SW 1271 (cell line): Measurements from ENCODE around the gene MEAF6.
A peak's percentile ranks its signal among the peaks of the same experiment; 100 is the strongest.

Source experiments
- DNase-seq, 2 experiments: peaks; one replicate each; lab custom pipeline; 2025; lab: John Stamatoyannopoulos, UW

Gene MEAF6

DNA sequence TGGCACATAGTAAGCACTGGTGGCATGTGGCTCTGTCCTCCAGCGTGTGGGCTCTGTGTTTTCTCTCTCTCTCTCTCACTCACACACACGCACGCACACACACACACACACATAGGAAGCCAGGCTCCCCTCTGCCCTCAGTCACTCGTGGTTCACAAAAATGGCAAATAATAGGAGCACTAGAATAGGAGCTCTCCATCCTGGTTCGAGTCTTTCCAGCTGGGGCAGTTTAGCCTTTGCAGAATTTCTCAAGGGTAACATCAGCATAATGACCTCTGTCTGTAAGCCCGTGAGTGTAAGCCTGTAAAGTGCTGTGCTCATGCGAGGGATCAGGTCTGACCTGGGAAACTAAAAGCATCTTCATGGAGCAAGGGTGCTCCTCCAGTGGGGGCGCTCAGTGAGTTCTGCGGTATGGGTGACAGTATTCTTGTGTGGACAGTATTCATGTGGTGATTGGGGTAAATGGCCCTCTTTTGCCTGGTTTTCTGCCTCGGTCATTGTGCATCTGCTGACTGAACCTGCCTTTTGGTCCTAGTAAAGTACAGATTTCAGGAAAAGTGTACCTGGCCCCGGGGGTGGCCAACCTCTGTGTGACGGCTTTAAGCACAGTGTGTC, 41.0 kb downstream of the MEAF6 start:
- DNase-seq, result peak in 1 of 2 experiments; percentile 30

DNA sequence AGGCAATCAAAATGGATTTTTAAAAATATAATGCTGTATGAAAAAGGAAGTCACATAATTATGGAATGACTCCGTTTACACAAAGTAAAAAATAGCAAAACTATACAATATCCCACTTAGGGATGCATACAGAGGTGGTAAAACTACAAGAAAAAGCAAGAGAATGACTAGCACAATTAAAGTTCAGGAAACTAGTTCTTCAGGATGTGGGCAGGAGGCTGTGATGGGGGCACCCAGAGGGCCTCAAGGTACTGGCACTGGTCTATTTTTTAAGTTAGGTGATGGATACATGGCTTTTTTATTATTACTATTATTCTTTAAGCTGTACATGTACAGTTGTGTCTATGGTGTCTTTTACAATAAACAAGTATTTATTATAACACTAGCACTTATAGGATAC, 41.6 kb downstream of the MEAF6 start:
- DNase-seq, result no peak

DNA sequence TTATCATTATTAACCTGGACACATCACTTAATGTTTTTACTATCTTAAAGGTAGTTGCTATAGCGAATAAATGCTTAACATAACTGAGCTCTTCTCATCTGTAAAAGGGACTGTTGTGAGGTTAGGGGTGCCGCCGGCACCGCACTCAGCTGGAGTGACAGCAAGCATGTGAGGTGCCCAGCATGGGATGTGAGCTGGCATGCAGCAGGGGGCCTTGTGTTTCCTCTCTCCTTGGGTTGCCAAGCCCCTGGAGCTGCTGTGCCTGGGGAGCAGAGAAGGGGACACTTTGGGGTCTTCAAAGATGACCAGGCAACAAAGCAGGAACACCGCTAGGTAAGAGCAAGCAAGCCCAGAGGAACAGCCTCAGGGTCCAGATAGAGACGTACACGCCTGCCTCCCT, 42.3 kb downstream of the MEAF6 start:
- no peak for DNase-seq

GRCh38 chr1:37471345-37472231, 43.0 kb downstream of the MEAF6 start:
- DNase-seq, result peak in 1 of 2 experiments; percentile 73

- DNase-seq, result no peak
Measured at GRCh38 chr1:37469386-37469785, 45.2 kb downstream of the MEAF6 start.

GRCh38 chr1:37468037-37468436, 46.5 kb downstream of the MEAF6 start:
- DNase-seq, result no peak

DNA sequence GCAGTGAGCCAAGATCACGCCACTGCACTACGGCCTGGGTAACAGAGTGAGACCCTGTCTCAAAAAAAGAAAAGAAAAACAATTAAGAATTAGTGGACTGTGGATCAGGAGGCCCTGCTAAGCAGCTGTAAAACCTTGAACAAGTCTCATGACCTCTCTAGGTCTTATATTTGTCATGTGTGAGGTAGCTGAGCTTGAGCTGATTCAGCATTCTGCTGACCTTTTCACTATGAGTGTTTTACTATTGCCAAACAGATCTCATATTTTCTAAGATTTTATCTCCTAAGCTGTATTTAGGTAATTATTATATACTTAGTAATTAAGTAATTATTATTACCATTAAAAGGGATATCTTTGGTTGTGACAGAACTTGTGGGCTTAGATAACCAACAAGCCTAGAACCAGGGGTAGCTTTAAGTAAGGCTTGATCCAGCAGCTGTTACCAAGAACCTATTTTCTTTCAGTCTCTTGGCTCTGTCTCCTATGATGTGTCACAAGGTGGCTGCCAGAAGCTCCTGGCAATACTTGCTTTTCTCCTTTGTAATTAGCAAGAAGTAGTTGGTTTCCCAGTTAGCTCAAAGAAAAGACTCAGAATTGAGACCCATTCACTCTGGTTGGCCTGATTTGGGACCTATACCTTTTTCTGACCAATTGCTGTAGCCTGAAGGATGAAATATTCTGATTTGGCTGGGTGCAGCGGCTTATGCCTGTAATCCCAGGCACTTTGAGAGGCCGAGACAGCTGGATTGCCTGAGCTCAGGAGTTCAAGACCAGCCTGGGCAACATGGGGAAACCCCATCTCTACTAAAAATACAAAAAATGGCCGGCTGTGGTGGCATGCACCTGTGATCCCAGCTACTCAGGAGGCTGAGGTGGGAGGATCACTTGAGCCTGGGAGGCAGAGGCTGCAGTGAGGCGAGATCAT, 48.7 kb downstream of the MEAF6 start:
- DNase-seq, result no peak

DNA sequence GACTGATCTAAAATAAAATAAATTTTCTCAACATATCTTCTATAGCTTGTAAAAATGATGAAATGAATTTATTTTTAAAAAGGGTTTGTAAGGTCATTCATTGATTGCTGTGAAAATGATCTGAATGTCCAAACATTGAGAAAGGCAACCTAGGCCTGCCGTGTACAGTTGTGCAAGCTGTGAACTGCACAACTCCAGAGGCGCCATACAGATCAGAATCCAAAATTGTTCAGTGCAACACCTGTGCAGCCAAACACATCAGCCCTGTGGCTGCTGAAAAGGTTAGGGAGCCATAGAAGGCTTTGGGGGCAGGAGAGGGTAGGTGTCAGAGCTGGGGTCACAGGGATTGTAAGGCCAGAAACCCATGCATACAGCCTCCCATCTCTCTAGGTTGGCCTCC, 50.1 kb downstream of the MEAF6 start:
- DNase-seq, result no peak

GRCh38 chr1:37461698-37462436, 52.7 kb downstream of the MEAF6 start:
- no peak for DNase-seq

DNA sequence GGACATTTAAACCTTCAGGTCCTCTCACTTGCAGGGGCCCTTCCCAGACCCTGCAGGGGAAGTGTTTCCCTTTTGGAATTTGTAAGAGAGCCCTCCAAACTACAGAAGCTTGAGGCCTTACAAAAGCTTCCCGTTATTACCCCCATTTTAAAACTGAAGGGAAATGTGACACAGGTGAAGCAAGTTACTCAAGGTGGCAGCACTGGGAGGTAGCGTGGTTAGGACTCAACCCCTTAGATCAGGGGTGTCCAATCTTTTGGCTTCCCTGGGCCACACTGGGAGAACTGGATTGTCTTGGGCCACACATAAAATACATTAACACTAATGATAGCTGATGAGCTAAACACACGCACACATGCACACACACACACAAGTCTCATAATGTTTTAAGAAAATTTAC, 56.0 kb downstream of the MEAF6 start:
- DNase-seq, result no peak

GRCh38 chr1:37456614-37457013, 58.0 kb downstream of the MEAF6 start:
- DNase-seq, result no peak

- no peak for DNase-seq
Measured at GRCh38 chr1:37455516-37455915, 59.0 kb downstream of the MEAF6 start.

DNA sequence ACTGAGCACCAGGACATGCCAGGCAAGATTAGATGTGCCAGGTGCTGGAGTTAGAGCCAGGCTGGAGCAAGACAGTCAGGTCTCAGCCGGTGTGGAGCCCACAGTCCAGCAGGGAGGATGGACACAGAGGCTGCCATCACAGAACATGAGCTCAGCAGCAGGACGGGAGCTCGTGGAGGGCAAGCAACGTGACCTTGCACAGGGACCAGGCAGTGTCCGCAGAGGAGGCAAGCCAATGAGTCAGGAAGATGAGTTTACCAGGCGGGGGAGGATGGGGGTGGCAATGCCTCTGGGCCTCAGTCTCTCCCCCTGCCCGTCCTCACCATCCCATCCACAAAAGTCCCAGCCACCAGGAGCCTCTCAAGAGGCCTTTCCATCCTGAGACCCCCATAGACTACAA, 60.9 kb downstream of the MEAF6 start:
- no peak for DNase-seq

DNA sequence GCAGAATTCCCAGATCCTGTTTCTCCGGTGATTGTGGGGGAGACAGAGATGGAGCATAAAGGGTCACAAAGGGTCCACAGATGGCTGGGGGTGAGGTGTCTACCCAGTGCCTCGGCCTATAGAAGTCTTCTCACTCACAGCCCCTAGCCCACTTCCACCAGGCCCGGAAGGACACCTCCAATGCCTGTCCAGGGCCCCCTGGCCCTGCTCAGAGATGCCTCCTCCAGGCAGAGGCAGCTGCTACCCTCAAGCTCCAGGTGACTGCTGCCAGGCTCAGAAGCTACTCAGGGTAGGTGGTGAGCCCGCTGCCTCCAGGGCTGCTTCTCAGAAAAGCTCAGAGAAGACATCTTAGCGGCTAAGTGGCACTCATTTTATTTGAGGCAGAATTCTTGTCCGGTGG, 62.1 kb downstream of the MEAF6 start:
- DNase-seq, result no peak

DNA sequence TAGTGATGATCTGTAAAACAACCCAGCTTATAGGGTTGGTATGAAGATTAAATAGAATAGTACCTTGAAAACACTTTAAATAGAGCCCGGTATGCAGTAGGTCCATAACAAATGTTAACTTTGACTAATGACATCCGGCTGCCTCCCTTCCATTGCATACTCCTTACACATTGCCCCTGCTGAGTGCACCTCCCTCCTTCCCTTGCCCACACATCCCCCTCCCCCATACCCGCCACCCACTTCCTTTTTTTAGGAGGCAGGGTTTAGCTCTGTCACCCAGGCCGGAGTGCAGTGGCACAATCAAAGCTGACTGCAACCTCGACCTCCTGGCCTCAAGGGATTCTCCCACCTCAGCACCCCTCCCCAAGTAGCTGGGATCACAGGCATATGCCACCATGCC, 64.6 kb downstream of the MEAF6 start:
- DNase-seq, result no peak

GRCh38 chr1:37448691-37449417, 65.7 kb downstream of the MEAF6 start:
- DNase-seq, result no peak

DNA sequence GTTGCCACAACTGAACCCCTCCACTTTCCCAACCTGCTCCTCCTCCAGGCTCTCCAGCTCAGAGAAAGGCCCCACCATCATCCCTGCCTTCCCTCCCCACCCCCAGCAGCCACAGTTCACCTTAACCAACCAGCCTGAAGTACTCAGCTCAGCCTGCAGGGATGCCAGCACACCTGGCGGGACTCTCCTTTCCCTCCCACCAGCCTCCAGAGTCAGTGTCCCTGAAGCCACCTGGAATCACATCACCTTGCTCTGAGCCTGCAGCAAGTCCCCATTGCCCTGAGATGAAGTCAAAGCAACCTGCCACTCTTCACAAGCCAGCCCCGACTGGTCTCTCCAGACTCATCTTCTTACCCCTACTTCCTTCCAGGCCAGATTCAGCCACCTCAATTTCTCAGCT, 66.4 kb downstream of the MEAF6 start:
- DNase-seq, result no peak

- DNase-seq, result no peak
Measured at GRCh38 chr1:37446874-37447273, 67.7 kb downstream of the MEAF6 start.

DNA sequence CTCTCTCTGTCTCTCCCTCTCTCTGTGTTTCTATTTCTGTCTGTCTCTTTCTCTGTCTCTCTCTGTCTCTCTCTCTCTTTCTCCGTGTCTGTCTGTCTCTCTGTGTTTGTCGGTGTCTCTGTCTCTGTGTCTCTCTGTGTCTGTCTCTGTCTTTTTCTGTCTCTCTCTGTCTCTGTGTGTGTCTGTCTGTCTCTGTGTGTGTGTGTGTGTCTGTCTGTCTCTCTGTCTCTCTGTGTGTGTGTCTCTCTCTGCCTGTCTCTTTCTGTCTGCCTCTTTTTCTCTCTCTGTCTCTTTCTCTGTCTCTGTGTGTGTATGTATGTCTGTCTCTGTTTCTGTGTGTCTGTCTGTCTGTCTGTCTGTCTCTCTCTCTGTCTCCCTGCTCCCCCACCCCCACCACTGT, 71.9 kb downstream of the MEAF6 start:
- DNase-seq, result no peak
